Calu3 (cell line): ENCODE results near the gene HHAT. TPM values are rescaled to one million over a fixed set of nuclear protein-coding genes. Genes with fewer than 3 reads are reported as not detected.

ENCODE experiments used
- BruUV-seq: library from RNA; stranded (reverse); fragments of 400-500 nt; replicated peaks from 2 replicates; lab custom pipeline; 2021; lab: Mats Ljungman, UMichigan
- CTCF ChIA-PET: fragments of 300-600 bp; sonication (Branson Sonifier 250); formaldehyde crosslinking; loops from one replicate; lab custom pipeline; 2022; ENCODE audit warnings: antibody characterized with exemption; lab: Charles Lee
- DNase-seq: peaks from one replicate; pipeline ENCODE4 v3.0.0; 2022
- H3K27ac Mint-ChIP-seq: one replicate; pipeline ENCODE4 v1.8.0; 2022; ENCODE audit warnings: mixed read lengths; ENCODE audit not compliant: unreplicated experiment
- H3K27me3 Mint-ChIP-seq: one replicate; pipeline ENCODE4 v1.8.0; 2022; ENCODE audit warnings: mixed read lengths; ENCODE audit not compliant: unreplicated experiment
- H3K36me3 Mint-ChIP-seq: one replicate; pipeline ENCODE4 v1.8.0; 2022; ENCODE audit warnings: mild to moderate bottlenecking, moderate library complexity, mixed read lengths; ENCODE audit not compliant: insufficient read depth, unreplicated experiment
- H3K4me1 Mint-ChIP-seq: one replicate; pipeline ENCODE4 v1.8.0; 2022; ENCODE audit warnings: mild to moderate bottlenecking, low read depth, mixed read lengths; ENCODE audit not compliant: unreplicated experiment
- H3K4me3 Mint-ChIP-seq: one replicate; pipeline ENCODE4 v1.8.0; 2022; ENCODE audit warnings: mild to moderate bottlenecking, low read depth, moderate library complexity, mixed read lengths; ENCODE audit not compliant: unreplicated experiment
- H3K9me3 Mint-ChIP-seq: one replicate; pipeline ENCODE4 v1.8.0; 2022; ENCODE audit warnings: low read depth, mixed read lengths; ENCODE audit not compliant: unreplicated experiment
- intact Hi-C: fragments of 100-400 bp; cut with micrococcal nuclease; formaldehyde crosslinking; loops from one replicate; pipeline ENCODE4 v1.10.0; 2022; ENCODE audit not compliant: unreplicated experiment
- total RNA-seq: library from RNA; stranded (reverse); gene quantifications from 2 replicates; pipeline ENCODE4 v1.2.3, GENCODE V29; 2022
- TF ChIP-seq, protein P1 (sequence below): fragments of 200-600 bp; IDR thresholded peaks from one replicate; pipeline ENCODE4 v1.8.0; 2022; ENCODE audit warnings: antibody characterized with exemption; ENCODE audit not compliant: unreplicated experiment

Gene HHAT
- total RNA-seq, 1 experiment from 2014 or later = 5.8 TPM

DNA sequence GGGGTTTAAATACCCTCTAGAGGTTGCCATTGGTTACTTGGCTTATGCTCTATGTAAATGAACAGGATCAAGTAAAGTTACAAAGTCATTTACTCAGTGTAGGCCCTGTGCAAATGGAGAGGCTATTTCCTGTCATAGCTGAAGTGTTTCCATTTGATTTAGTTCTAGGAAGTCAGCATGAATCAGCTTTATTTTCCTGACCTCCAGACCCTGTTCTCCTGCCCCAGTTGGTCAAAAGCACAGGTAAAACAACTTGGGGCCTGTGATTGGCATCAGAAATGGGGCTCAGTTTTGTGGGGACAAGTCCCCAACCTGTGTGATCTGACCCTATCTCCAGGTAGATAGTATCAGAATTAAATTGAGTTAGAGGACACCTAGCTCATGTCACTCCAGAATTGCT lies 239.9 kb downstream of the HHAT start:
- Mint-ChIP-seq H3K27me3 (peaks cover 43% of the 10 kb centered on the region), H3K4me1 (no peaks in the 10 kb centered on the region), H3K4me3 (no peak overlapping the region), H3K27ac (no peak overlapping the region), H3K36me3 (no peaks in the 10 kb centered on the region), H3K9me3 (peaks cover 2% of the 10 kb centered on the region)
- CTCF ChIA-PET = no interaction called here
- BruUV-seq = no TSS peak
- TF ChIP-seq, protein P1, sequence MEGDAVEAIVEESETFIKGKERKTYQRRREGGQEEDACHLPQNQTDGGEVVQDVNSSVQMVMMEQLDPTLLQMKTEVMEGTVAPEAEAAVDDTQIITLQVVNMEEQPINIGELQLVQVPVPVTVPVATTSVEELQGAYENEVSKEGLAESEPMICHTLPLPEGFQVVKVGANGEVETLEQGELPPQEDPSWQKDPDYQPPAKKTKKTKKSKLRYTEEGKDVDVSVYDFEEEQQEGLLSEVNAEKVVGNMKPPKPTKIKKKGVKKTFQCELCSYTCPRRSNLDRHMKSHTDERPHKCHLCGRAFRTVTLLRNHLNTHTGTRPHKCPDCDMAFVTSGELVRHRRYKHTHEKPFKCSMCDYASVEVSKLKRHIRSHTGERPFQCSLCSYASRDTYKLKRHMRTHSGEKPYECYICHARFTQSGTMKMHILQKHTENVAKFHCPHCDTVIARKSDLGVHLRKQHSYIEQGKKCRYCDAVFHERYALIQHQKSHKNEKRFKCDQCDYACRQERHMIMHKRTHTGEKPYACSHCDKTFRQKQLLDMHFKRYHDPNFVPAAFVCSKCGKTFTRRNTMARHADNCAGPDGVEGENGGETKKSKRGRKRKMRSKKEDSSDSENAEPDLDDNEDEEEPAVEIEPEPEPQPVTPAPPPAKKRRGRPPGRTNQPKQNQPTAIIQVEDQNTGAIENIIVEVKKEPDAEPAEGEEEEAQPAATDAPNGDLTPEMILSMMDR = no peak
- no peak for DNase-seq
- intact Hi-C loops = no loop called here

DNA sequence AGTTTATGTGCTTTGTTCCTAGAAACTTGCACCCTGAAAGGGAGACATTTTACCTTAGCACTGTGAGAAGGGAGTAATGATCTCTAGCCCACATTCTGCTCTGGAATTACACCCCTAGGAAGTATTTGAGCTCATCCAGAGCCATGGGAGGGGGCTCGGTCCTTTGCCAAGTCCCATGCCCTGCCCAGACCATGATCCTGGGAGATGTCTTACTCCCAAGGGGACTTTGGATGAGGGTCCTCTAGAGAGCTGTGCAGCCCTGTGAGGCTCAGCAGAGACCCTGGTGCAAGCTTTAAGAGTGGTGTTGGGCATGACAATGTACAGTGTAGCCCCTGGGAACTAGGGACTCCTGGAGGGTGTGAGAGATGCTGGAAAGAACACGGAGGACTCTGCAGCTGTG lies 241.4 kb downstream of the HHAT start:
- CTCF ChIA-PET = interaction anchor here (1.5 kb wide), 1 partner anchor 565 kb away, joined by 3 read pairs; no protein-coding TSS in a partner anchor
- no peaks in the 10 kb centered on the region for H3K36me3 Mint-ChIP-seq
- DNase-seq = no peak
- H3K27ac Mint-ChIP-seq = no peak overlapping the region
- TF ChIP-seq, protein P1 = no peak
- BruUV-seq = no TSS peak
- peaks cover 34% of the 10 kb centered on the region for H3K27me3 Mint-ChIP-seq
- H3K9me3 Mint-ChIP-seq = no peaks in the 10 kb centered on the region
- intact Hi-C loops = no loop called here
- no peak overlapping the region for H3K4me3 Mint-ChIP-seq
- no peaks in the 10 kb centered on the region for H3K4me1 Mint-ChIP-seq

- BruUV-seq = no TSS peak
- no peaks in the 10 kb centered on the region for H3K9me3 Mint-ChIP-seq
- no peaks in the 10 kb centered on the region for H3K36me3 Mint-ChIP-seq
- H3K27ac Mint-ChIP-seq = no peak overlapping the region
- CTCF ChIA-PET = interaction anchor here (0.5 to 1.5 kb wide), 2 partner anchors 211 to 564 kb away, joined by 3 to 6 read pairs; no protein-coding TSS in a partner anchor
- TF ChIP-seq, protein P1 = no peak
- no peak for DNase-seq
- peaks cover 25% of the 10 kb centered on the region for H3K27me3 Mint-ChIP-seq
- H3K4me3 Mint-ChIP-seq = no peak overlapping the region
- intact Hi-C loops = no loop called here
- no peaks in the 10 kb centered on the region for H3K4me1 Mint-ChIP-seq
Observed at GRCh38 chr1:210571356-210572284, 242.9 kb downstream of the HHAT start.

- TF ChIP-seq, protein P1 = no peak
- Mint-ChIP-seq H3K9me3 (peaks cover 4% of the 10 kb centered on the region), H3K4me1 (no peaks in the 10 kb centered on the region), H3K27me3 (peaks cover 25% of the 10 kb centered on the region), H3K4me3 (no peak overlapping the region), H3K36me3 (no peaks in the 10 kb centered on the region), H3K27ac (no peak overlapping the region)
- DNase-seq = no peak
- intact Hi-C loops = no loop called here
- BruUV-seq = no TSS peak
- CTCF ChIA-PET = no interaction called here
Observed at GRCh38 chr1:210573141-210573540, 244.4 kb downstream of the HHAT start.
